DLD1 (cell line): ENCODE data around the gene SHROOM4.

Experiments
- in situ Hi-C: cut with HindIII; loops from 2 replicates; pipeline ENCODE4 v1.10.0; 2017; ENCODE audit warnings: low sequenced_read_pairs

Gene SHROOM4

DNA sequence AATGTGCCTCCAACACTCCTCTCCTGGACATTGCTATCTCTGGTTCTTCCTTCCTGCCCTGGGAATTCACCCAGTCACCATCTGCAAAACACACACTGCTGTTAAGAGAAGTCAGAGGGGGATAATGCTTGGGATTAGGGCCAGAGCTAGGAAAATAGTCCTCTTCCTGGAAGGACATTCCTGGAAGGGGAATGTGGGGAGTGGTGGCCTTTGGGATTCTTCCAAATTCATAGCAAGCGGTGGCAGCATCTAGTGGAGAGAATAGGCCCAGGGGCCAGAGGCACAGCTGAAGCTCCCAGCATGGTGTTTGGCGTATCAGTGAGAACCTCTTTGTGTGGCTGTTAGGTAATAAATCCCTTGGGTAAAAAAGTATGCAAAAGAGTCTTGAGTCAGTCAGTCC lies 34.3 kb downstream of the SHROOM4 start:
- in situ Hi-C loops, result no loop called here

DNA sequence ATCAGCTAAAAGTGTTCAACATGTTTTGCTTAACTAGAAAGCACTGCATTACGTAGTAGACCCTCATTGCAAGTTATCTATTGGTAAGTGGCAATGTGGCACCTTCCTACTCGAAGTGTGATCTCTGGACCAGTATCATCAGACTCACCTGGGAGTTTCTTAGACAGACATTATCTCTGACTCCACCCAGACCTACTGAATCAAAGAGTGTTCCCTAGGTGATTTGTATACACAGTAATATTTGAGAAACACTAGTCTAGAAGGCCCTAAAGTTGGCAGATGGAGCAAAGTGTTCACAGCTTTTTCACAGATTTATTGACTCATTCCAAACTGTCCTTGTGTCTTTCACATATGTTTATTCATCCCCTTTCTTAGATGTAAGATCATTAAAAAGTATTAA lies 35.7 kb downstream of the SHROOM4 start:
- in situ Hi-C loops, result no loop called here

- in situ Hi-C loops, result no loop called here
Measured at GRCh38 chrX:50776248-50776647, 37.7 kb downstream of the SHROOM4 start.

- in situ Hi-C loops, result no loop called here
Measured at GRCh38 chrX:50771382-50771781, 42.6 kb downstream of the SHROOM4 start.

GRCh38 chrX:50770702-50771101 lies 43.3 kb downstream of the SHROOM4 start:
- in situ Hi-C loops, result no loop called here

DNA sequence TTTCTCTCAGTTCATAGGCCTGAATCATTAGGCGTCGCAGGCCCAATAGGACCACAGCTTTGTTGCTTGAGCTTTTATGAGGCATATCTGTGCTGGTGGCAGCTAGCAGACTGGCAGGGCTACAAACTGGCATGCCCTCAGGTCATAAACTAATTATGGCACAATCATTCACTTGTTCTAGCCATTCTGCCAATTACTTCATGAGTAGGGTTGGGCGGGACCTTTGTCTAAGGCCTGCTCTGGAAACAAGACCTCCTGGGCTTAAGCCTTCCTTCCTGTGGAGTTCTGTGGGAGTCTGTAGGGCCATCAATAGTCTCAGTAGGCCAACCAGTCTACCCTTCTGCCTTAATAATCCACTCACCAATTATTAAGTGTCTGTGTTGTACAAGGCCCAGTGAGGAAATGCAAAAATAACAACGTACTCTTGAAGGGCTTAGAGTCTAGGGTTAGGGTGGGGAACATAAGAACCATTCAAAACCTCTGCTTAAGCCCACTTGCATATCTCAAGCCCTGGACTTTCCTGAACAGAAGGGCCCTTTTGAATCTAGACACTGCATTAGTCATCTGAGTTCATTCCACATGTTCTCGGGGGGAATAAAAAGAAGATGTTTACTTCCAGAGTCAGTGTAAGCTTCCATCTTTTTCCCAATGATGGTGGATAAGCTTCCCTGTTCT lies 44.5 kb downstream of the SHROOM4 start:
- in situ Hi-C loops, result no loop called here

- in situ Hi-C loops, result no loop called here
Measured at GRCh38 chrX:50768801-50769200, 45.2 kb downstream of the SHROOM4 start.

- in situ Hi-C loops, result no loop called here
Measured at GRCh38 chrX:50765986-50766385, 48.0 kb downstream of the SHROOM4 start.

DNA sequence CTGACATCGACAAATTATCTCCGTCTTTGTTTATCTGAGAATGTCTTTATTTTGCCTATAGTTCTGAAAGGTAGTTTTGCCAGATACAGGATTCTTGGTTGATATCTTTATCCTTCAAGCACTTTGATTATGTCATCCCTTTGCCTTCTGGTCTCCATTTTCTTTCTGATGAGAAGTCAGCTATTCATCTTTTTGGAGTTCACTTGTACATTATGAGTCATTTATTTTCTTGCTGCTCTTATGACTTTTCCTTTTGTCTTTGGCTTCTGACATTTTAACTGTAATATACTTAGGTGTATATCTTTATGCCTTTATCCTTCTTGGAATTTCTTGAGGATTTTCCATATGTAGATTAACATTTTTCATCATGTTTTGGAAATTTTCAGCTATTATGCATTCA lies 51.4 kb downstream of the SHROOM4 start:
- in situ Hi-C loops, result no loop called here

GRCh38 chrX:50756276-50756675 lies 57.7 kb downstream of the SHROOM4 start:
- in situ Hi-C loops, result no loop called here

GRCh38 chrX:50751091-50751490 lies 62.9 kb downstream of the SHROOM4 start:
- in situ Hi-C loops, result no loop called here

DNA sequence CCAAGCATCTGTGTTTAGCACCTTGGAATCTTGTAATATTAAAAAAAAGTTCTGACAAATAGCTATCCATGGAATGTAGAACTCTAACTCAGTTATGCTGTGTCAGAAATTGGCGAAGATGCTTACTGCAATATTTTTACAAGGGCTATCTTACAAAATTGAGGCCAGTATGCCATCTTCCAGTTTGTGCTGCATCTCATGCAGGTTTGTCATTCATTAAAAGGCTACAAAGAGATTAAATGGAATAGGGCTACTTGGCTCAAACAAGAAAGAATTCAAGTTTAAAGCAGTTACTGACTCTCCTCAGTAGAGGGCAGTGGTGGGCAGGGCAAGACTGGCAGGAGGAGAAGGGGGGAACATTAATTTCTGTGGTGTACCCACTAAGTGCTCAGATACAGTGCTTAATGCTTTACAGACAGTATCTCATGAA lies 66.5 kb downstream of the SHROOM4 start:
- in situ Hi-C loops, result no loop called here

- in situ Hi-C loops, result no loop called here
Measured at GRCh38 chrX:50736656-50737055, 77.3 kb downstream of the SHROOM4 start.

DNA sequence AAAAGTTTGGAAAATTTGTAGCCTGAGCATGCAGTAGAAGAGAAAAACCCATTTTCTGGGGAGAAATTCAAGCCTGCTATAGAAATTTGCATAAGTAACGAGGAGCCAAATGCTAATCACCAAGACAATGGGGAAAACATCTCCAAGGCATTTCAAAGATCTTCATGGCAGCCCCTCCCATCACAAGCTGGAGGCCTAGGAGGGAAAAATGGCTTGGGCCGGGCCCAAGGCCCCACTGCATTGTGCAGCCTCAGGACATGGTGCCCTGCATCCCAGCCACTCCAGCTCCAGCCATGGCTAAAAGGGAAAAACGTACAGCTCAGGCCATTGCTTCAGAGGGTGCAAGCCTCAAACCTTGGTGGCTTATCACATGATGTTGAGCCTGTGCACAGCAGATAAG lies 87.7 kb downstream of the SHROOM4 start:
- in situ Hi-C loops, result no loop called here

DNA sequence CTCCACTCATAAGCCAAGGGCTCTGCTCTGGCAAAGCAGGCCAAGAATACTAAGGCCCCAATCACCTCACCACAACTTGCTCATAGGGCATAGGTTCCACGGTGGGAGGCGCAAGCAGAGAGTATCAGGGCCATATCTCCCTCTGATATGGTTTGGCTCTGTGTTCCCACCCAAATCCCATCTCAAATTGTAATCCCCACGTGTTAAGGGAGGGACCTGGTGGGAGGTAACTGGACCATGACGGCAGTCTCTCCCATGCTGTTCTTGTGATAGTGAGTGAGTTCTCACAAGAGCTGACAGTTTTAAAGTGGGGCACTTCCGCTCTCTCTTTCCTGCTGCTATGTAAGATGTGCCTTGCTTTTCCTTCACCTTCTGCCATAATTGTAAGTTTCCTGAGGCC lies 88.7 kb downstream of the SHROOM4 start:
- in situ Hi-C loops, result no loop called here

DNA sequence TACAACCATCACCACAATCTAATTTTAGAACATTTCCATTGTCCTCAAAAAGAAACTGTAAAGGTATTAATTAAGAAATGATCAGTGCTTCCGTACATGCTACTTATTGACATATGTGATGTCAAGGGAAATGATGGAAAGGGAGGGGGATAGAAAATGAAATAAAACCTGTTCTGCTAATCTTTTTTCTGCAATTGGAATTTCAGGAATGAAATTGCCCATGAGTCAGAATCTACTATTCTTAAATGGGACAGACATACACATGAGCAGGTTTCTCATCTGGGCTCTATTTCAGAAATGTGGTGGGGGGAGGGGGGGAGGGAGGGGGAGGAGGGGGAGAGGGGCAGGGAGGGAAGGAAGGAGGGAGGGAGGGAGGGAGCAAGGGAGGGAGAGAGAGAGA lies 91.0 kb downstream of the SHROOM4 start:
- in situ Hi-C loops, result no loop called here

GRCh38 chrX:50721764-50722521 lies 92.1 kb downstream of the SHROOM4 start:
- in situ Hi-C loops, result no loop called here

- in situ Hi-C loops, result no loop called here
Measured at GRCh38 chrX:50719614-50720013, 94.4 kb downstream of the SHROOM4 start.

GRCh38 chrX:50718776-50719175 lies 95.2 kb downstream of the SHROOM4 start:
- in situ Hi-C loops, result no loop called here

GRCh38 chrX:50716706-50717105 lies 97.3 kb downstream of the SHROOM4 start:
- in situ Hi-C loops, result no loop called here

- in situ Hi-C loops, result no loop called here
Measured at GRCh38 chrX:50712777-50713176, 101.2 kb downstream of the SHROOM4 start.

DNA sequence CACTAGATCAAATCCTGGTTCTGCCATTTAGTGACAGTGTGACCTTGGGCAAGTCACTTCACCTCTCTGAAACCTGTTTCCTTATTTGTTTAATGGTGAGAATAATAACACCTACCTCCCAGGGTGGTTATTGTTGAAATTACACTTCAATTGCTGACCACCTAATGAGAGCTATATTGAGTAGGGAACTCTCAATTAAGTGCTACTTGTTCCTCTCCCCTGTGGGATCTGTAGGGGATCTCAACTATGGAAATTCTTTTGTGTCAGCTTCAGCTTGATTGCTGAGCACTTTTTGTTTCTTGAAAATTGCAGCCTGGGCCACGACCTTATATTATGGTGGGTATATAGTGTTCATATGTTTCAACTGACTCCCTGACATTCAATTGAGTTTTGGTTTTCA lies 102.1 kb downstream of the SHROOM4 start:
- in situ Hi-C loops, result no loop called here
